GM18867 (cell line): ENCODE results near the gene VANGL2.

ENCODE experiments used
- ATAC-seq: cut with Tn5 transposase; IDR thresholded peaks from one replicate; pipeline ENCODE4 v1.9.1; 2021; ENCODE audit warnings: mild to moderate bottlenecking, moderate library complexity; ENCODE audit not compliant: unreplicated experiment

The VANGL2 gene

GRCh38 chr1:160455153-160455517, 54.8 kb downstream of the VANGL2 start:
- no peak for ATAC-seq

DNA sequence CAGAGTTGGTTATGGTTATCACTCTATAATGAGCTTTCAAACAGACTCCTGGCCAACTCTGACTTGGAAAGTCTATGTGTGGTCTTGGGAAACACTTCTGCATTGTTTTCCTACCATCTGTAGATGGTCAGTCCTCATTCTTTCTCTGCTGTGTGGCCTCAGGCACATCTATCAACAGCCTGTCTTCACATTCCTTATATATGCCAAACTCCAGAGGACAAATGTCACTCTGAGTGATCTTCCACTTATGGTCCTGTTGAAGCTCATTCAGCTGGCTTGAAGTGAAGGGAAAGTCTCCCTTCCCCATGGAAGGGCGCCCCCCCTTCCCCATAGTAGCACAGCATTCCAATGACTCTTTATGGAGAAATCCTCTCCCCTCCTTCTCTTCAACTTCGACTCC, 58.7 kb downstream of the VANGL2 start:
- ATAC-seq: no peak

DNA sequence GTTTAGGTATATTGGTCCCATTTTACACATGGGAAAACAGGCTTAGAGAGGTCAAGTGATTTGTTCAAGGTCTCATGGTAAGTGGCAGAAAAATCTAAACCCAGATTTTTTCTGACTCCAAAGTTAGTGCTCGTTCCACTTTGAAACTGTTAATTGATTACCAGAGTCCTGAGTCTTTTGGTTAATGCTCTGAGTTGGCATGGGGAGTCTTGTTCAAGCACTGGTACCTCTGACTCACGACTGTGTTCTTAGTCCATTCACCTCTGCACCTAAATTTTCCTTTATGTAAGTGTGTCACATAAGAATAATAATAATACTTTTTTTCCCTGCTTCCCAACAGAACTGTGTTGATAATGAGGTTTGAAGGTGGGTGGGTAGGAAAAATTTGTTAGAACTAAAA, 59.3 kb downstream of the VANGL2 start:
- ATAC-seq: no peak

DNA sequence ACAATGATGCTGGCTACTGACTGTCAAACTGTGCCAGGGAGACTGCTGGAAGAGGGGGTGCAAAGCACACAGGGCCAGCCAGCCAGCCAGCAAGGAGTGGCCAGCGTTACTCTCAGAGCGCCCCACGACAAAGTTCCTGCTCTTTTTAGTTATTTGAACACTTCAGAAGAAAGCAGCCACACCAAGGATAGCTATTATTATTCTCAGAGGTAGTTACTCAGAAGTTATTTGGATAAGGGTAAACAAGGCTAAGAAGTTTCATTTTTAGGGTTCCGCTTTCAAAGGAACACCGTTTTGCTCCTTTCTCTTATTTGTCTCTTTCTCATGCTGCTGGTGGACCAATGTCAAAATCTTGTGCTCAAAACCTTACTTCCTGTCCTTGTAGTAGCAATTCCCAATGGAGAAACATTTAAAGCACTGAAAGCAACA, 59.9 kb downstream of the VANGL2 start:
- ATAC-seq: no peak

DNA sequence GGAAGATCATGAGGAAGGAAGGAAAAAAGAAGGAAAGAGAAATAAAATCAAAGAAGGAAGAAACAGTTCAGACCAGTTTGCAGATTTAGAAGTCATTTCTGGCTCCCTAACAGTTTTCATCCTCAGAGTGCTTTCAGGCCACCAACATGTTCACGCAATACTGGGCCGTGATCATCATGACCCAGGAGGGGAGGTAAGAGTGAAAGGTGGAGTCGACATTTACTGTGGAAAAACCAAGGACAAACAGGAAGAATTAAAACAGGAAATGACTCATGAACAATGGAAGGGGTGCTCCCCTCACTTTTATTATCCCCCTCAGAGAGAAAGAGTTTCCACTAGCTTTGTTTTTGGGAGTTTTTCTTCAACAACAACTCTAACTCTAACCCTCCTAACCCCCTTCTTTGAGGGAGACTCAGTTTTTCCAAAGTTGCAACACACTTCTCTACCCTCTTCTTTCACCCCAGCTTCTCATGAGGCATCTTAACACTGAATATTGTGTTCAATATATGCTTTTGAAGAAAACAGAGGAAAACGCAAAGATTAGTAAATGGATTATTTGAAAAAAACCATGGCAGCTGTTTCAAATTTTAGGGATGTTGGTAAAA, 60.4 kb downstream of the VANGL2 start:
- no peak for ATAC-seq

DNA sequence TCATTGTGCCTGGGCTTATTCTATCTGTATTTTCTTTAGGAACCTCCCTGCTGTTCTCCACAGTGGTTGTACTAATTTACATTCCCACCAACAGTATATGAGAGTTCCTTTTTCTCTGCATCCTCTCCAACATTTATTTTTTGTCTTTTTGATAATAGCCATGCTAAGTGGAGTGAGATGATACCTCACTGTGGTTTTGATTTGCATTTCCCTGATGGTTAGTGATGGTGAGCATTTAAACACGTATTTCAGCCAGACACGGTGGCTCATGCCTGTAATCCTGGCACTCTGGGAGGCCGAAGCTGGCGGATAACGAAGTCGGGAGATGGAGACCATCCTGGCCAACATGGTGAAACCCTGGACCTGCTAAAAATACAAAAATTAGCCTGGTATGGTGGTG, 64.8 kb downstream of the VANGL2 start:
- ATAC-seq: no peak

- ATAC-seq: no peak
These were observed 66.6 kb downstream of the VANGL2 start for GRCh38 chr1:160466961-160467360.

GRCh38 chr1:160467576-160467975, 67.2 kb downstream of the VANGL2 start:
- ATAC-seq: no peak

- ATAC-seq: no peak
These were observed 70.9 kb downstream of the VANGL2 start for GRCh38 chr1:160471253-160471652.

- ATAC-seq: no peak
These were observed 71.7 kb downstream of the VANGL2 start for GRCh38 chr1:160472112-160472511.

GRCh38 chr1:160474392-160475242, 74.3 kb downstream of the VANGL2 start:
- ATAC-seq: peak; percentile 44
